ENCODE data around the gene HECA.
A peak's percentile ranks its signal among the peaks of the same experiment; 100 is the strongest.

The HECA gene

GRCh38 chr6:139159016-139159415, 24.1 kb downstream of the HECA start:
- no peak for DNase-seq (ENCODE audit: extremely low read depth in 1 of 2, low read depth in 1 of 2)

GRCh38 chr6:139161169-139161568, 26.3 kb downstream of the HECA start:
- peak; percentile 32 to 45 for DNase-seq (ENCODE audit: extremely low read depth in 1 of 2, low read depth in 1 of 2)

- DNase-seq (ENCODE audit: extremely low read depth in 1 of 2, low read depth in 1 of 2), result peak; percentile 36 to 39
Observed at GRCh38 chr6:139161817-139162284, 27.0 kb downstream of the HECA start.

GRCh38 chr6:139164001-139164400, 29.1 kb downstream of the HECA start:
- no peak for DNase-seq (ENCODE audit: extremely low read depth in 1 of 2, low read depth in 1 of 2)

GRCh38 chr6:139165324-139165723, 30.4 kb downstream of the HECA start:
- no peak for DNase-seq (ENCODE audit: extremely low read depth in 1 of 2, low read depth in 1 of 2)

GRCh38 chr6:139166238-139166955, 31.5 kb downstream of the HECA start:
- no peak for DNase-seq (ENCODE audit: extremely low read depth in 1 of 2, low read depth in 1 of 2)

GRCh38 chr6:139166956-139167313, 32.1 kb downstream of the HECA start:
- DNase-seq (ENCODE audit: extremely low read depth in 1 of 2, low read depth in 1 of 2), result no peak

GRCh38 chr6:139172151-139172550, 37.3 kb downstream of the HECA start:
- no peak for DNase-seq (ENCODE audit: extremely low read depth in 1 of 2, low read depth in 1 of 2)

GRCh38 chr6:139172567-139172966, 37.7 kb downstream of the HECA start:
- DNase-seq (ENCODE audit: extremely low read depth in 1 of 2, low read depth in 1 of 2), result no peak

GRCh38 chr6:139173172-139173571, 38.3 kb downstream of the HECA start:
- DNase-seq (ENCODE audit: extremely low read depth in 1 of 2, low read depth in 1 of 2), result no peak

- no peak for DNase-seq (ENCODE audit: extremely low read depth in 1 of 2, low read depth in 1 of 2)
Observed at GRCh38 chr6:139173822-139174221, 38.9 kb downstream of the HECA start.

GRCh38 chr6:139174961-139175360, 40.1 kb downstream of the HECA start:
- no peak for DNase-seq (ENCODE audit: extremely low read depth in 1 of 2, low read depth in 1 of 2)

- no peak for DNase-seq (ENCODE audit: extremely low read depth in 1 of 2, low read depth in 1 of 2)
Observed at GRCh38 chr6:139175389-139175948, 40.6 kb downstream of the HECA start.

GRCh38 chr6:139181236-139181635, 46.4 kb downstream of the HECA start:
- no peak for DNase-seq (ENCODE audit: extremely low read depth in 1 of 2, low read depth in 1 of 2)

- no peak for DNase-seq (ENCODE audit: extremely low read depth in 1 of 2, low read depth in 1 of 2)
Observed at GRCh38 chr6:139184047-139184446, 49.2 kb downstream of the HECA start.

- DNase-seq (ENCODE audit: extremely low read depth in 1 of 2, low read depth in 1 of 2), result no peak
Observed at GRCh38 chr6:139184459-139184858, 49.6 kb downstream of the HECA start.

GRCh38 chr6:139186242-139186641, 51.4 kb downstream of the HECA start:
- DNase-seq (ENCODE audit: extremely low read depth in 1 of 2, low read depth in 1 of 2), result no peak

GRCh38 chr6:139186692-139187091, 51.8 kb downstream of the HECA start:
- no peak for DNase-seq (ENCODE audit: extremely low read depth in 1 of 2, low read depth in 1 of 2)

GRCh38 chr6:139187489-139187888, 52.6 kb downstream of the HECA start:
- DNase-seq (ENCODE audit: extremely low read depth in 1 of 2, low read depth in 1 of 2), result no peak

GRCh38 chr6:139189665-139190064, 54.8 kb downstream of the HECA start:
- DNase-seq (ENCODE audit: extremely low read depth in 1 of 2, low read depth in 1 of 2), result no peak

GRCh38 chr6:139194740-139195139, 59.9 kb downstream of the HECA start:
- no peak for DNase-seq (ENCODE audit: extremely low read depth in 1 of 2, low read depth in 1 of 2)

GRCh38 chr6:139198529-139199288, 63.8 kb downstream of the HECA start:
- DNase-seq (ENCODE audit: extremely low read depth in 1 of 2, low read depth in 1 of 2), result no peak
